Vagina (tissue), 2 donors: ENCODE results near the gene EIF5A.

ENCODE experiments used
- CTCF ChIP-seq, 3 experiments: fragments of 450-650 bp in 2 of 3; fragments of 200-600 bp in 1 of 3; sonication (generic) in 1 of 3; IDR thresholded peaks; one replicate each; pipeline ENCODE4 v1.5.1; 2017 to 2019; ENCODE audit warnings: antibody characterized with exemption in 3 of 3, mild to moderate bottlenecking in 2 of 3, moderate library complexity in 2 of 3
- POLR2A ChIP-seq, 2 donors: fragments of 450-650 bp; IDR thresholded peaks; one replicate each; pipeline ENCODE4 v1.6.1; 2017; ENCODE audit warnings: antibody characterized with exemption in 2 of 2, mild to moderate bottlenecking in 2 of 2, moderate library complexity in 2 of 2

DNA sequence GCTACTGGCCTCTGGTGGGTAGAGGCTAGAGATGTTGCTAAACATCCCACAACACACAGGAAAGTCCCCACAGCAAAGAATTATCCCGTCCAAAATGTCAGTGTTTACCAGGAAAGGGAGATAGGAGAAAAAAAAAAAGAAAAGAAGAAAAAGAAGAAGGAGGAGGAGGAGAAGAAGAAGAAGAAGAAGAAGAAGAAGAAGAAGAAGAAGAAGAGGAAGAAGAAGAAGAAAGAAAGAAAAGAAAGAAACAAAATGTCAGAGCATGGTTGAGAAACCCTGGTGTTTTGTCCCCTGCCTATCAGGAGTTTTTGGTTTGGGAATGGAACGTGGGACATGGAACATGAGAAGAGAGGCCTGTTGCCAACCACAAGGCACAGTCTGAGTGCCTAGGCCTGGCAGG, 50.0 kb downstream of the EIF5A start:
- TF ChIP-seq CTCF (IDR thresholded peaks at IDR 0.05) (no peak), POLR2A (IDR thresholded peaks at IDR 0.05) (no peak)
